Left ventricle myocardium inferior (tissue), 1 donor: ENCODE results near the gene ARF5. TPM values are rescaled to one million over a fixed set of nuclear protein-coding genes. Genes with fewer than 3 reads are reported as not detected.

Experiments used
- DNase-seq: peaks from one replicate; pipeline ENCODE4 v3.0.0-alpha.2; 2020
- H3K27ac ChIP-seq: fragments of 200-600 bp; replicated peaks from 2 replicates; pipeline ENCODE4 v1.8.0; 2021
- H3K27me3 ChIP-seq: fragments of 200-600 bp; 2 replicates; pipeline ENCODE4 v1.8.0; 2021; ENCODE audit warnings: low read depth
- H3K36me3 ChIP-seq: fragments of 200-600 bp; 2 replicates; pipeline ENCODE4 v1.8.0; 2021
- H3K4me1 ChIP-seq: fragments of 200-600 bp; 2 replicates; pipeline ENCODE4 v1.8.0; 2021
- H3K4me3 ChIP-seq: fragments of 200-600 bp; 2 replicates; pipeline ENCODE4 v1.8.0; 2021; ENCODE audit warnings: mild to moderate bottlenecking, moderate library complexity
- H3K9me3 ChIP-seq: fragments of 200-600 bp; replicated peaks from 2 replicates; pipeline ENCODE4 v1.8.0; 2021
- intact Hi-C: fragments of 100-400 bp; cut with micrococcal nuclease; formaldehyde crosslinking; loops from one replicate; pipeline ENCODE4 v1.11.0; 2022
- total RNA-seq: library from RNA; stranded (reverse); fragmentation: NEBNext Ultra II Directional; extraction: Animal tissue kit (Norgen Biotek cat#: 25700); gene quantifications from one replicate; pipeline ENCODE4 v1.2.1, GENCODE V29; 2021
- TF ChIP-seq, protein P1 (sequence below): fragments of 200-600 bp; IDR thresholded peaks from 2 replicates; pipeline ENCODE4 v1.8.0; 2021; ENCODE audit warnings: antibody characterized with exemption, mild to moderate bottlenecking, borderline replicate concordance
- donor health status: DM: no; HTN: yes; CAD: no; lungs with severe emphysema.

Gene ARF5
- total RNA-seq, 1 donor from 2014 or later, result 67.2 TPM

DNA sequence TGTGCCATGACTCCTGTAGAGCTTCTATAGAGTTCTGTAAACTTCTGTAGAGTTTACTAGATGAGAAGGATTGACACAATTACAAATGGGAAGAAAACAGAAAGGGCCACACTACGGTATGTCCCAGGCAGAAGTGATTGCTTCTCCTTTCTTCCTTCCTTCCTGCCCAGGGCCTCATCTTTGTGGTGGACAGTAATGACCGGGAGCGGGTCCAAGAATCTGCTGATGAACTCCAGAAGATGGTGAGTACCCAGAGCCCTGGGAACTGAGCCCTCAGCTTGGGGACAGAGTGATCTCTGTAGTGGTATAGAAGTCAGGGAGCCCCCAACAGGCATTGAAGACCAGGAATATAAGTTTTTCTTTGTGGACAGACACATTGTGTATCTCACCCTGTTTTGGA lies 1.7 kb downstream of the ARF5 start:
- intact Hi-C loops, result no loop called here
- no peak for DNase-seq
- Histone ChIP-seq H3K4me1 (peaks cover 40% of the 10 kb centered on the region), H3K27me3 (no peaks in the 10 kb centered on the region), H3K36me3 (peaks cover 25% of the 10 kb centered on the region), H3K4me3 (peak overlapping the region; percentile 91), H3K9me3 (no peaks in the 10 kb centered on the region), H3K27ac (no peak overlapping the region)
- TF ChIP-seq, protein P1, sequence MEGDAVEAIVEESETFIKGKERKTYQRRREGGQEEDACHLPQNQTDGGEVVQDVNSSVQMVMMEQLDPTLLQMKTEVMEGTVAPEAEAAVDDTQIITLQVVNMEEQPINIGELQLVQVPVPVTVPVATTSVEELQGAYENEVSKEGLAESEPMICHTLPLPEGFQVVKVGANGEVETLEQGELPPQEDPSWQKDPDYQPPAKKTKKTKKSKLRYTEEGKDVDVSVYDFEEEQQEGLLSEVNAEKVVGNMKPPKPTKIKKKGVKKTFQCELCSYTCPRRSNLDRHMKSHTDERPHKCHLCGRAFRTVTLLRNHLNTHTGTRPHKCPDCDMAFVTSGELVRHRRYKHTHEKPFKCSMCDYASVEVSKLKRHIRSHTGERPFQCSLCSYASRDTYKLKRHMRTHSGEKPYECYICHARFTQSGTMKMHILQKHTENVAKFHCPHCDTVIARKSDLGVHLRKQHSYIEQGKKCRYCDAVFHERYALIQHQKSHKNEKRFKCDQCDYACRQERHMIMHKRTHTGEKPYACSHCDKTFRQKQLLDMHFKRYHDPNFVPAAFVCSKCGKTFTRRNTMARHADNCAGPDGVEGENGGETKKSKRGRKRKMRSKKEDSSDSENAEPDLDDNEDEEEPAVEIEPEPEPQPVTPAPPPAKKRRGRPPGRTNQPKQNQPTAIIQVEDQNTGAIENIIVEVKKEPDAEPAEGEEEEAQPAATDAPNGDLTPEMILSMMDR, result no peak

DNA sequence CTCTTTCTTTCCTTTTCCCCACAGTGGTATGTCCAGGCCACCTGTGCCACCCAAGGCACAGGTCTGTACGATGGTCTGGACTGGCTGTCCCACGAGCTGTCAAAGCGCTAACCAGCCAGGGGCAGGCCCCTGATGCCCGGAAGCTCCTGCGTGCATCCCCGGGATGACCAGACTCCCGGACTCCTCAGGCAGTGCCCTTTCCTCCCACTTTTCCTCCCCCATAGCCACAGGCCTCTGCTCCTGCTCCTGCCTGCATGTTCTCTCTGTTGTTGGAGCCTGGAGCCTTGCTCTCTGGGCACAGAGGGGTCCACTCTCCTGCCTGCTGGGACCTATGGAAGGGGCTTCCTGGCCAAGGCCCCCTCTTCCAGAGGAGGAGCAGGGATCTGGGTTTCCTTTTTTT lies 3.0 kb downstream of the ARF5 start:
- intact Hi-C loops, result no loop called here
- TF ChIP-seq, protein P1, result no peak

DNA sequence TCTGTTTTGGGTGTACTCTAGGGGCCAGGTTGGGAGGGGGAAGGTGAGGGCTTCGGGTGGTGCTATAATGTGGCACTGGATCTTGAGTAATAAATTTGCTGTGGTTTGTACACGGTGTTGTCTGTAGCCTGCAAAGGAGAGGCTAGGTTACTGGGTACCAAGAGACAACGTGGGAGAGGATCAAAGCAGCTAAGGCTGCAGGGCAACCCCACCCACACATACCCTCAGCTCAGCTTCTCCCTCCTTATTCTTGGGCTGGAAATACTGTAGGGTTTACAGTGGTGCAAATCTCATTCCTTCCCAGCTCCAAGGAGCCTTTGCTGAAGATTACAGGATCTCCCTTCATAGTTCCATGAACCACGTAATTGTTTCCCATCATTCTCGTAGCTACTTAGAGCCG lies 3.4 kb downstream of the ARF5 start:
- intact Hi-C loops, result no loop called here

More for the DNA sequence above, 3.0 kb downstream of the ARF5 start:
- no peaks in the 10 kb centered on the region for H3K27me3 ChIP-seq
- no peak for DNase-seq
- H3K4me3 ChIP-seq, result no peak overlapping the region
- H3K9me3 ChIP-seq, result no peaks in the 10 kb centered on the region
- peaks cover 29% of the 10 kb centered on the region for H3K4me1 ChIP-seq
- peaks cover 25% of the 10 kb centered on the region for H3K36me3 ChIP-seq
- H3K27ac ChIP-seq, result no peak overlapping the region

DNA sequence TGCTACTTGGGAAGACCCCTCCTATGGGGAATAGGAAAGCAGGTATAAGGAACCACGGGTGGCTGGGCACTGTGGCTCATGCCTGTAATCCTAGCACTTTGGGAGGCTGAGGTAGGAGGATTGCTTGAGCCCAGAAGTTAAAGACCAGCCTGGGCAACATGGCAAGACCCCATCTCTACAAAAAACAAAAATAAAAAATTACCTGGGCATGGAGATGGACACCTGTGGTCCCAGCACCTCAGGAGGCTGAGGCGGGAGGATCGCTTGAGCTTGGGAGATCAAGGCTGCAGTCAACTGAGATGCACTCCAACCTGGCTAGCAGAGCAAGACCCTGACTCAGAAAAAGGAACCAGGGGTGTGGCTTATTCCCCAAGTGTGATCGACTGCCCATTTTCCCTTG lies 4.3 kb downstream of the ARF5 start:
- Histone ChIP-seq H3K9me3 (no peaks in the 10 kb centered on the region), H3K4me1 (peaks cover 23% of the 10 kb centered on the region), H3K27me3 (no peaks in the 10 kb centered on the region), H3K27ac (no peak overlapping the region), H3K36me3 (peaks cover 25% of the 10 kb centered on the region), H3K4me3 (no peak overlapping the region)
- TF ChIP-seq, protein P1, result no peak
- intact Hi-C loops, result no loop called here
- no peak for DNase-seq

More for the DNA sequence above, 3.4 kb downstream of the ARF5 start:
- DNase-seq, result no peak
- H3K9me3 ChIP-seq, result no peaks in the 10 kb centered on the region
- no peak overlapping the region for H3K27ac ChIP-seq
- H3K4me1 ChIP-seq, result peaks cover 28% of the 10 kb centered on the region
- no peak overlapping the region for H3K4me3 ChIP-seq
- TF ChIP-seq, protein P1, result no peak
- no peaks in the 10 kb centered on the region for H3K27me3 ChIP-seq
- peaks cover 25% of the 10 kb centered on the region for H3K36me3 ChIP-seq

DNA sequence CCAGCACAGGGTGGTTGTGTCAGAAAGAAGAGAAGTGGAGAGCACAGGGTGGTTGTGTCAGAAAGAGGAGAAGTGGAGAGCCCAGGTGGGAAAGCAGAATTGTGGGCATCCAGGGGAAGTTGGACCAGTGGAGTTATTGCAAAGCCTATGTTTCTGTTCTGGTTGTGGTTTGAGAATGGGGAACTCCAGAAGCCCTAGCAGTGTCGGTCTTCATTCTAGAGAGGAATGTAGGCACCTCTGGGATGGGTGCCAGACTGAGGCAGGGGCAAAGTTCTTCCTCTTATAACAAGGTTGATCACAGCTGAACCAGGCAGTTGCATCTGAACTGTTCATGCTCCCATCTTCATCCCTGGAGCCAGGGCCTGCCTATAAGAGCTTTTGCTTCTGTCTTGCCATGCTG lies 6.3 kb downstream of the ARF5 start:
- no peak for DNase-seq
- intact Hi-C loops, result no loop called here

More for the DNA sequence above, 6.3 kb downstream of the ARF5 start:
- Histone ChIP-seq H3K27me3 (no peaks in the 10 kb centered on the region), H3K9me3 (no peaks in the 10 kb centered on the region), H3K4me3 (no peak overlapping the region), H3K36me3 (peaks cover 25% of the 10 kb centered on the region), H3K27ac (no peak overlapping the region), H3K4me1 (peaks cover 5% of the 10 kb centered on the region)
- TF ChIP-seq, protein P1, result no peak
